GM13976 (cell line): ENCODE data around the gene SRRM4.
"Not testable (repeated sequence)": the region's sequence is repeated elsewhere in the genome, so short reads cannot be mapped to it uniquely, and the experiment has no call there.

Experiments used
- DNase-seq: peaks from one replicate; pipeline ENCODE4 v3.0.0; 2012; ENCODE audit warnings: low spot score
- in situ Hi-C: fragments of 300-500 bp; cut with MboI; formaldehyde crosslinking; loops from one replicate; pipeline ENCODE4 v1.12.0; 2022; ENCODE audit warnings: low sequenced_read_pairs, mixed read lengths, inconsistent platforms; ENCODE audit not compliant: unreplicated experiment
- TF ChIP-seq, protein P1 (sequence below): IDR thresholded peaks from 2 replicates; pipeline ENCODE4 v1.5.1; 2012; ENCODE audit warnings: borderline replicate concordance, mild to moderate bottlenecking; ENCODE audit not compliant: insufficient read depth; ENCODE audit errors: extremely low read depth, missing control alignments, control extremely low read depth

The SRRM4 gene

DNA sequence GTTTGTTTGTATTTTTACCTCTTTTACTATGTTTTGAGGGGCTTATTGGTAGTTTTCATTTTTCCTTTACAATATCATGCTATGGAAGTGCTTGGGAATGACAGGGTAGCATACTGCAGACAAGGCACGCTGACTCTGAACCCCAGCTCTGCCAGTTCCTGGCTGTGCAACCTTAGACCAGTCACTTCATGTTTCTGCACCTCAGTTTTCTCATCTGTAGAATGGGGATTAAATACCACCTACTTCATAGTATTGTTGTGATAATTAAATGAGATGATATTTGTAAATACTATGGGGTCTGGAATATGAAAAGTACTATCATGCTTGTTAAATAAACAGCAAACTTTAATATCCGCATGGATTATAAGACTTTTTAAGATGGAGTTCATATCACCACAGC lies 35.4 kb downstream of the SRRM4 start:
- in situ Hi-C loops: no loop called here
- DNase-seq: no peak
- TF ChIP-seq, protein P1, sequence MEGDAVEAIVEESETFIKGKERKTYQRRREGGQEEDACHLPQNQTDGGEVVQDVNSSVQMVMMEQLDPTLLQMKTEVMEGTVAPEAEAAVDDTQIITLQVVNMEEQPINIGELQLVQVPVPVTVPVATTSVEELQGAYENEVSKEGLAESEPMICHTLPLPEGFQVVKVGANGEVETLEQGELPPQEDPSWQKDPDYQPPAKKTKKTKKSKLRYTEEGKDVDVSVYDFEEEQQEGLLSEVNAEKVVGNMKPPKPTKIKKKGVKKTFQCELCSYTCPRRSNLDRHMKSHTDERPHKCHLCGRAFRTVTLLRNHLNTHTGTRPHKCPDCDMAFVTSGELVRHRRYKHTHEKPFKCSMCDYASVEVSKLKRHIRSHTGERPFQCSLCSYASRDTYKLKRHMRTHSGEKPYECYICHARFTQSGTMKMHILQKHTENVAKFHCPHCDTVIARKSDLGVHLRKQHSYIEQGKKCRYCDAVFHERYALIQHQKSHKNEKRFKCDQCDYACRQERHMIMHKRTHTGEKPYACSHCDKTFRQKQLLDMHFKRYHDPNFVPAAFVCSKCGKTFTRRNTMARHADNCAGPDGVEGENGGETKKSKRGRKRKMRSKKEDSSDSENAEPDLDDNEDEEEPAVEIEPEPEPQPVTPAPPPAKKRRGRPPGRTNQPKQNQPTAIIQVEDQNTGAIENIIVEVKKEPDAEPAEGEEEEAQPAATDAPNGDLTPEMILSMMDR: no peak

DNA sequence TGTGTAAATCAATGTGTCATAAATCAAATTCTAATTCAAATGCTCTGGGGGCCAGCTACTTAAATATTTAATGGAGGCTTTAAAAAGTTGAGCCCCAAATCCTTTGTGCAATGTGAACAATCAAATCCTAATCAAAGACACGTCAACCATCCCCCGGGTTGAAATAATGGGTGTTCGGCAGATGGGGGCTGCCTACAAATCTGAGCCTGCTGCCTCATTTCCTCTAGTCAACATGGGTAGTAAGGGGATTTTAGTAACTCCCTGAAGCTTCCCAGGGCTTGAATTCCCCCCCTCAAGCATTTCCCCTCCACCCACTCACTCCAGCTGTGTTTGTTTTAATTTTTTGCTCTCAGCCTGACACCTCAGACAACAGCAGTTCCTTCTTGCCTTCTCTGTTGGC lies 37.8 kb downstream of the SRRM4 start:
- DNase-seq: no peak
- in situ Hi-C loops: no loop called here
- TF ChIP-seq, protein P1: no peak

DNA sequence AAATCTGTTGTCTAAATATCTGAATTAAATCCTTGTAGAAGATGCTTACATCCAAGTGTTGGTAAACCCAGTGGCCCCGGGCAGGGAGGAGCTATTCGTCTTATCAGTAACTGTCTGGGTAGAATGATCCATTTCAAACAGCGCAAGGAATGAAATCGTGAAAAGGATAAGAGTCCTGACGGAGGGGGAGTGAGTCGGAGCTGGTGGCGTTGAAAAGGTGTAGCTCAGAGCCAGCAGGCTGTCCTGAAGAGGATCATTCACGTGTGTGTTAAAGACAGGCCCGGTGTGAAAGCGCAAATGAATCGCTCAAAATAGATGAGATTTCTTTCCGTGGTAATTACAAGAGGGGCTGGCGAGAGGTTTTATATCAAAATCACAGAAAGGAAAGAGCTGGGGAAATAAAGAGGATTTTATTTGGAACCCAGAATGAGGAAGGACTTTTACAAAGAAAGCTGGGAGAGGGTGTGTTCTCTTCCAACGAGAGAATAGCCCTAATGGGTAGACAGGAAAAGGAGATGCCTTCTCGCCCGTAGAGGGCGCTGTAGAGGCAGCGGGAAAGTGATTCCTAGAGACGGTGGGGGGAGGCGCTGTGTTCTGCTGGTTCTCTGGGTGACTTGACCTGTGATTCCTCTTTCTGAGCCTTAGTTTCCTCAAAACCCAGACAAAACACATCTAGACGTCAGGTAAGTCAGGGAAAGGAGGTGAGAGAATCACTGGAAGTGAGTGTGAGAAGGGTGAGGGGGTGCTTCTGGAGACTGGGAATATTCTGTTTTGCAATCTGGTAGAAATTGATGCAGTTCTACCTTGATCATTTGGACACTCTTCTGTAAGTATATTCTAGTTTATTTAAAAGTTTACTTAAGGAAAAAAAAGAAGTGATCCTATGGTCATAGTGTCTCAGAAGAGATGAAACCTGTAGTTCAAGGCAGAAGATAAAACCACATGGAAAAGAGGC lies 39.3 kb downstream of the SRRM4 start:
- TF ChIP-seq, protein P1: no peak
- in situ Hi-C loops: no loop called here

DNA sequence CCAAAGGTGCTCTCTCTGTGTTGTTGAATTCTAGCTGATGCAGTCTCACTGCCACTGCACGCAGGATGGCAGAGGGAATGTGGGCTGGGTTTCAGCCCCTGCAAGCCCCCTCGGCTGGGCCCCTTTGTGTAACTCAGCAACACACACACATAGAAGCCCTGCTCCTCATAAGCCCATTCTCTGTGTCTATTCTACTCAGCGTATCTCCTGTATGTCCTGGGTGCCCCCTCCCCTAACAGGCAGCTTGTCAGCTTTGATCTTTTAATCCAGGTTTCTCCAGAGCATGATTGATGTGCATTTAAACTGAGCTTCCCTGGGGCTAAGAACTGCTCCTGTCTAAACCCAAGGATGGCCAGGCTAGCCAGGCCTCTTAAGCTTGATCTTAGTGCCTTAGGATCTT lies 43.0 kb downstream of the SRRM4 start:
- no peak for DNase-seq
- TF ChIP-seq, protein P1: no peak
- in situ Hi-C loops: no loop called here

More for the DNA sequence above, 39.3 kb downstream of the SRRM4 start:
- peak; percentile 19 for DNase-seq

GRCh38 chr12:119025786-119026185 lies 44.4 kb downstream of the SRRM4 start:
- in situ Hi-C loops: loop anchor here (25.0 kb wide), 1 partner anchor 613 kb away; no protein-coding TSS in a partner anchor
- no peak for DNase-seq
- TF ChIP-seq, protein P1: no peak

DNA sequence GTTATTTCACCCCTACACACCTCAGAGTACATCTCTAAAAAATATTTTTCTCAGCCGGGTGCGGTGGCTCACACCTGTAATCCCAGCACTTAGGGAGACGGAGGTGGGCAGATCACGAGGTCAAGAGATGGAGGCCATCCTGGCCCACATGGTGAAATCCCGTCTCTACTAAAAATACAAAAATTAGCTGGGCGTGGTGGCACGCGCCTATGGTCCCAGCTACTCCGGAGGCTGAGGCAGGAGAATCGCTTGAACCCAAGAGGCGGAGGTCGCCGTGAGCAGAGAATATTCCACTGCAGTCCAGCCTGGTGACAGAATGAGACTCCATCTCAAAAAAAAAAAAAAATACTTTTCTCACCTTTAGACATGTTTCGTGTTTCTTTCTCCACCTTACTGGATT lies 52.0 kb downstream of the SRRM4 start:
- DNase-seq: not testable (repeated sequence)
- in situ Hi-C loops: loop anchor here (25.0 kb wide), 1 partner anchor 621 kb away; no protein-coding TSS in a partner anchor

- TF ChIP-seq, protein P1: peak; percentile 50
- peak; percentile 54 for DNase-seq
- in situ Hi-C loops: loop anchor here (25.0 kb wide), 1 partner anchor 625 kb away; no protein-coding TSS in a partner anchor
Observed at GRCh38 chr12:119036878-119037825, 55.8 kb downstream of the SRRM4 start.
